Activated CD4-positive, alpha-beta memory T cell treated with anti-CD3 and anti-CD28 coated beads, Interleukin-2, amount 10 ng/mL, durations not matched to agents 7 days and 5 days (primary cell): ENCODE data around the gene ADAM12. TPM values are rescaled to one million over a fixed set of nuclear protein-coding genes. Genes with fewer than 3 reads are reported as not detected.

Experiments
- CTCF ChIA-PET: fragments of 350-600 bp; sonication (Branson Sonifier 250); formaldehyde crosslinking; loops from one replicate; lab custom pipeline; 2021; ENCODE audit warnings: antibody characterized with exemption, inconsistent platforms; lab: Charles Lee
- POLR2A ChIA-PET: fragments of 350-600 bp; sonication (Branson Sonifier 250); formaldehyde crosslinking; loops from one replicate; lab custom pipeline; 2021; ENCODE audit warnings: antibody characterized with exemption; lab: Charles Lee
- DNase-seq: peaks from one replicate; pipeline ENCODE4 v3.0.0-alpha.2; 2020
- H3K27ac Mint-ChIP-seq: one replicate; pipeline ENCODE4 v1.8.0; 2021; ENCODE audit warnings: mild to moderate bottlenecking, mixed read lengths
- H3K27me3 Mint-ChIP-seq: one replicate; pipeline ENCODE4 v1.8.0; 2021; ENCODE audit warnings: mixed read lengths
- H3K36me3 Mint-ChIP-seq: one replicate; pipeline ENCODE4 v1.8.0; 2021; ENCODE audit warnings: low read depth, mixed read lengths
- H3K4me1 Mint-ChIP-seq: one replicate; pipeline ENCODE4 v1.8.0; 2021; ENCODE audit warnings: mixed read lengths
- H3K4me3 Mint-ChIP-seq: one replicate; pipeline ENCODE4 v1.8.0; 2021; ENCODE audit warnings: mild to moderate bottlenecking, mixed read lengths
- H3K9me3 Mint-ChIP-seq: one replicate; pipeline ENCODE4 v1.8.0; 2021; ENCODE audit warnings: mixed read lengths
- total RNA-seq, 2 experiments: library from RNA; stranded (reverse); gene quantifications; one replicate each; pipeline ENCODE4 v1.2.3, GENCODE V29; 2021

Gene ADAM12
- total RNA-seq, 2 experiments from 2014 or later, result 1.2 to 1.3 TPM

DNA sequence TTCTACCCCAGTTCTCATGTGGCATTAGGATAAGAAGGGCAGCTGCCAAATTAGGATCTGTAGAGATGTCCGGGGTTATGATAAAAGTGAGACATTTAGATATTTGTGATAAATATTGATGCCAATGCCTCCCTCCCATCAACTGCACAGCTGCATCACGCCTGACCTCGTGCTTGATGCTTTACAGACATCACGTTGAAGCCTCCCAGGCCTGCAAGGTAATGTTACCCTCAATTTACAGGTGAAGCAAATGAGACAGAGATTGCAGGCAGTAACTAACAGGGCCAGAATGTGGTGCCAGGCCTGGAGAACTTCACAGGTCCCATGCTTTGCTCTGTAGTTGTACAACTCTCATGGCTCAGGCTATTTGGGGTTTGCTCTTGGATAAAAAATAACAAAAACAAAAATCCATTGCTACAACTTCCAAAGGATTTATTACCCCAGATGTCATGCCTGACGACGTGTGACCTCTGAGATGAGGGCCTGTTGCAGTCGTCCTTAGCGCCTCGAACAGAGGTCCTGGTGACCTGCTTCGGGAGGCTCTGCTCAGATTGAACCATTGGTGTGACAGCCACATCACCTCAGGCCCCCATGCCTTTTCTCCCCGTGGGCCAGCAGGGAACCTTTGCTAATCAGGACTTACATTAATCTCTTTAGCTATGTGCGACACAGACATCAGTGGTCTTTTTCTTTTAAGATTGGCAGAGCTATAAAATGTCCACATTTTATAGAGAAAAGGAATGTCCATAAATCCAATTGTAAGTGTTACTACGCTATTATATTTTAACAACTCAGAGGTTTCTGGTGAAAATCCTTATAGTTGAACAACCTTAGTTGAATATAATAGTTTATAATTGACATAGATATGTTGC is 169.3 kb downstream of the ADAM12 start:
- no peak for DNase-seq
- Mint-ChIP-seq H3K27me3 (no peaks in the 10 kb centered on the region), H3K27ac (no peak overlapping the region), H3K4me3 (no peak overlapping the region), H3K4me1 (no peaks in the 10 kb centered on the region), H3K36me3 (no peaks in the 10 kb centered on the region), H3K9me3 (no peaks in the 10 kb centered on the region)
- ChIA-PET POLR2A (no interaction called here), CTCF (no interaction called here)

DNA sequence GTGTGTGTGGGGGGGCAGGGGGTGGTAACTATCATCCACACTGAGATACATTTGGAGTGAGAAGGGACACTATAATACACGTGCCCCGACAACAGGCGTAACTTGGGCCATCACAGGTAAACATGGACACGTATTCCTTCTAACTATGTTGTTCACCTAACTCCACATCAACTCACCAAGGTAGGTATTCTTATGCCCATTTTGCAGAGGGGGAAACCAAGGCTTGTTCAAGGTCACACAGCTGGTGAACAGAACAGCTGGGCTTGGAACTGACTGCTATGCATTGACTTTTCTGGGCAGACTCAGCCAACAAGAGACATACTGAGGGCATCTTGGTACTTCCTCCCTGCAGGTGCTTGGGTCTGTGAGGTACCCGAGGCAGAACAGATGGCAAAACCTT is 170.1 kb downstream of the ADAM12 start:
- ChIA-PET CTCF (no interaction called here), POLR2A (no interaction called here)
- H3K36me3 Mint-ChIP-seq, result no peaks in the 10 kb centered on the region
- no peaks in the 10 kb centered on the region for H3K9me3 Mint-ChIP-seq
- no peaks in the 10 kb centered on the region for H3K27me3 Mint-ChIP-seq
- H3K4me3 Mint-ChIP-seq, result no peak overlapping the region
- no peak overlapping the region for H3K27ac Mint-ChIP-seq
- DNase-seq, result no peak
- H3K4me1 Mint-ChIP-seq, result no peaks in the 10 kb centered on the region

DNA sequence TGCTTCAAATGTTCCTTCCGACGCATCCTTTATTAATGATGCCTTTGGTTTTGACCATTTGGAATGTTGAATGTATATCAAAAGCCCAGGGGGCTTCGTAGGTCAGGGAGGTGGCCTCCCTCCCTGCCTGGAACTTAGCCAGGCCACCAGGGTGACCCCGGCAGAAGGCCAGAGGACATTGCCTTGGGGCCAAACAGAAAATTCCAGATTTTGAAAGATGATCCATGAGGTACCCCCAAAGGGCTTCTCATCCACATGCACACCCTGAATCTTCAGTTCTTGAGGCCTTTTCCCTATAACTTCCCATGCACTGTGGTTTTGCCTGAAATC is 171.7 kb downstream of the ADAM12 start:
- H3K36me3 Mint-ChIP-seq, result no peaks in the 10 kb centered on the region
- DNase-seq, result no peak
- CTCF ChIA-PET, result no interaction called here
- no peak overlapping the region for H3K4me3 Mint-ChIP-seq
- H3K9me3 Mint-ChIP-seq, result no peaks in the 10 kb centered on the region
- H3K27ac Mint-ChIP-seq, result no peak overlapping the region
- POLR2A ChIA-PET, result no interaction called here
- H3K27me3 Mint-ChIP-seq, result no peaks in the 10 kb centered on the region
- no peaks in the 10 kb centered on the region for H3K4me1 Mint-ChIP-seq

DNA sequence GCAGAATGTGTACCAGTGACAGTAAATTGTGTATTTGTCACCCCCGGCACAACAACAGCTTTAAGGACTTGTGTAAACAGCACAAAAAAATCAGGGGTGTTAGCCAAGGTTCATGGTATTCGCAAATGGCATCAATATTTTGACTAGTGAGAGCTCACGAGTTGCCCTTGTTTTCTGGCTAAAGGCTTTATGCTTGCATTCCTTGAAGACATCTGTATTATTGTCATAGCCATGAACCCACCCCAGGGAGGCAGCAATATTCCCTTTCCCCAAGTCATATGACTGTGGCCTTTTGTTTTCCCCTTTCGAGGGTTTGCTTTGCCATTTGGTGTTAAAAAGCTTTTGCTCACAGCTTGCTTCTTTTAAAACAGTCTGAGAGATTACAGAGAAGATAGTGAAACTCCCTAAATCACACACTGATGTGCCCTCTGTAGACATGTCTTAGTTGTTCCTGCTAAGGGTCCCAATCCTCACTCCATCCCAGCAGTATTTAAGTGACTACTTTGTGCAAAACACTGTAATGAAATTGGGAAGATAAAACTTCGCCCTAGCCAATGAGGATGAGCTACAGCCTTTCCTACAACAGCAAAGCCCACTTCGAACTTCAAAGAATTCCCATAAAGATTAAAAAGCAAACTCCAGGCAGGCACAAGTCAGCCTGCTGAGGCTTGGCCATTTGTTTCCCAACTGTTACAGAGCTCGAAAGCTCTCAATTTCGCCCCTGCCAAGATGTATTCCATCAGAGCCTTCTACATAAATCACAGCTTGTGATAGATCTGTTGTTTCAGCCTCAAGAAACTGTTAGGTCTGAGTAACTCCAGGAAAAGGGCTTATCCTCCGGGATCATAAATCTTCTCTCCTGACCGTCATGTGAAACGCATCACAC is 172.3 kb downstream of the ADAM12 start:
- no peaks in the 10 kb centered on the region for H3K36me3 Mint-ChIP-seq
- ChIA-PET POLR2A (no interaction called here), CTCF (no interaction called here)
- no peaks in the 10 kb centered on the region for H3K27me3 Mint-ChIP-seq
- no peak overlapping the region for H3K4me3 Mint-ChIP-seq
- no peaks in the 10 kb centered on the region for H3K9me3 Mint-ChIP-seq
- DNase-seq, result no peak
- H3K4me1 Mint-ChIP-seq, result no peaks in the 10 kb centered on the region
- no peak overlapping the region for H3K27ac Mint-ChIP-seq

DNA sequence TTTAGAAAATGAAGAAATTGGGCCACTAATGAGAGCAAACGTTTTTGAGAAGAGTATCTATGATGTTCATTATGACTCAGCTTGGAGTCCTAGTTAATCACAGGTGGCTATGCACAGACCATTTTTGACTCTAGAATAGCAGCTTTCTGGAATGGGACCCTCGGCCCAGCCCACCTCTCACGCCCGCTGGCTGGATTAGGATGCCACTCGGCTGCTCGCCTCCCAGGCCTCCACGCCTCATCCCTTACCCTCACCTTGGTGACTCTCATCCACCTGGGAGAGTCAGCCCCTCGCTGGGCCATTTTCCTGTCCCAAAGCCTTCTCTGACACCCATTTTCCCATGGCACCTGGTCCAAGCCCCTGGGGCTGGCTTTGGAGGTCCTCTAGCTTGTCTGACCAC is 173.6 kb downstream of the ADAM12 start:
- Mint-ChIP-seq H3K9me3 (no peaks in the 10 kb centered on the region), H3K4me1 (no peaks in the 10 kb centered on the region), H3K27me3 (no peaks in the 10 kb centered on the region), H3K27ac (no peak overlapping the region), H3K4me3 (no peak overlapping the region), H3K36me3 (no peaks in the 10 kb centered on the region)
- DNase-seq, result no peak
- POLR2A ChIA-PET, result no interaction called here
- CTCF ChIA-PET, result no interaction called here

DNA sequence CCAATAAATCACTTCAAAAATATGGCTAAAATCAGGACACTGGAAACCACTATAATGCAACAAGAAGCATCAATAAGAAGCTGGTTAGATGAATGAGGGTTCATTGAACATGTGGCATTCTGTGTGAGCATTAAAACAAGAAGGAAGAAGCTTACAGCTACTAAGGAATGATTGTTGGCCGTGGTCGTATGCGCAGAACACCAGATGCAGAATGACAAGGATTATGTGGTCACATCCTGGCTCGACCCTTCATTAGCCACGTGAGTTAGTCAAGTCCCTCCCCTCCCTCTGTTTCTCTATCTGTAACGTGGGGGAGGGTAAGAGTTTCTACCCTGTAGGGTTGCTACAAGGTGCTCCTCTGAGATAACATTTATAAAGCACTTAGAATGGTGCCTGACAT is 174.3 kb downstream of the ADAM12 start:
- CTCF ChIA-PET, result no interaction called here
- DNase-seq, result no peak
- Mint-ChIP-seq H3K27me3 (no peaks in the 10 kb centered on the region), H3K9me3 (no peaks in the 10 kb centered on the region), H3K4me1 (no peaks in the 10 kb centered on the region), H3K4me3 (no peak overlapping the region), H3K36me3 (no peaks in the 10 kb centered on the region), H3K27ac (no peak overlapping the region)
- POLR2A ChIA-PET, result no interaction called here

DNA sequence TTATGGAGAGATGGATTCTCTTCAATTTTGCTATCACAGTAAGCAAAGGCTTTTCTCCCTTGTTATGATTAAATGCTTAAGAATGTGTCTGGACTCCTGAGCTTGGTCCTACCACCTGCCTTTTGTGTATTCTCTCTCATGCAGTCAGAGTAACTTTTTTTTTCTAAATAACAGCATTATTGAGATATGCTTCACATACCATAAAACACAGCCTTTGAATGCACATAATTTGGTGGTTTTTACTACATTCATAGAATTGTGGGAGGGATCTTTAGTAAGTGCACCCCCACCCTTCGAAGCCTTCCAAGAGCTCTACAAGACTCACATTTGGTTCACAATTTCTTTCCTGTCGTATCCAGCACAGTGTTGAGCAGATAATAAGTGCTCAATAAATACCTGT is 175.5 kb downstream of the ADAM12 start:
- no peaks in the 10 kb centered on the region for H3K27me3 Mint-ChIP-seq
- H3K4me1 Mint-ChIP-seq, result no peaks in the 10 kb centered on the region
- DNase-seq, result no peak
- no peak overlapping the region for H3K4me3 Mint-ChIP-seq
- H3K9me3 Mint-ChIP-seq, result no peaks in the 10 kb centered on the region
- POLR2A ChIA-PET, result no interaction called here
- no peak overlapping the region for H3K27ac Mint-ChIP-seq
- H3K36me3 Mint-ChIP-seq, result no peaks in the 10 kb centered on the region
- CTCF ChIA-PET, result no interaction called here

DNA sequence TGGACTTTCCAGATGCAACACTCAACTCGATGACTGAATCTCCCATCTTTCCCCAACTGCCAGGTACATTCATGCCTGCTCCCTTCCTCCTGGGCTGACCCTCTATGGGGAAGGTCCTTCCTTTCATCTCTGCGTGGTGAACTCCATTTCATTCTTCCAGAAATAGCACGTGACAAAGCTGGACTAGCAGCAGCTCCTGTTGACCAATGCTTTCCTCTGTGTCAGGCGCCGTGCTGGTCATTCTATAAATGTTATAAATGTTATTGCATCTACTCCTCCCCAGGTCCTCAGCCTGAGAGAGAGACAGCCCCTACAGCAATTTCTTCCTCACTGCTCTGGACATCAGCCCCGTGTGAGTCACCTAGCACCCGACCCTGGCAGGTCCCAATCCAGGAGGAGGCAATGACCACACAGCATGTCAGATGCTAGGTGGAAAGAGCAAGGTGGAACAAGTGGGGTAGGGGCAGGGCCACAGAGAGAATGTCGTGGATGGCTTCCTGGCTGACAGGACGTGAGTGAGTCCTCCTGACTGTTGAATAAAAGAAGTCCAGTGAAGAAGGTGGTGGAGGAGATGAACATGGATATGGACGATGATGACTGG is 178.1 kb downstream of the ADAM12 start:
- H3K27ac Mint-ChIP-seq, result no peak overlapping the region
- no peaks in the 10 kb centered on the region for H3K4me1 Mint-ChIP-seq
- H3K36me3 Mint-ChIP-seq, result no peaks in the 10 kb centered on the region
- no peaks in the 10 kb centered on the region for H3K9me3 Mint-ChIP-seq
- no peak overlapping the region for H3K4me3 Mint-ChIP-seq
- CTCF ChIA-PET, result no interaction called here
- POLR2A ChIA-PET, result no interaction called here
- H3K27me3 Mint-ChIP-seq, result no peaks in the 10 kb centered on the region
- no peak for DNase-seq

DNA sequence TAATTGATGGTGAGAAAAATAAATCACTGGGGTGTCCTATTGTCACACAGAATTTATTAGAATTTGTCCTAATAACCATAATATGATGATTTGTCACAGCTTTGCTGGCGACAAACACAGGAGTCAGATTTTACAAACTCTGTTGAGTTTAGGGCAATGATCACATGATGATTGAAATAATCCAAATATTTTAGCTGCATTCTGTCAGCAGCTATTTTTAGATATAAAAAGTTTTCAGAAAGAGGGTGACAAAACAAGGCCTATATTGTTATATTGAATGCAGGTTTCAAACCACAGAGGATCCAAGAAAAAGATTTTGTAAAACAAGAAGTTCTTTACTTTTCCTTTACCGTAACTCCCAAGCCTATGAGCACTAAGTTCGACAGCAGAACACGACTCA is 178.8 kb downstream of the ADAM12 start:
- CTCF ChIA-PET, result no interaction called here
- no peak for DNase-seq

DNA sequence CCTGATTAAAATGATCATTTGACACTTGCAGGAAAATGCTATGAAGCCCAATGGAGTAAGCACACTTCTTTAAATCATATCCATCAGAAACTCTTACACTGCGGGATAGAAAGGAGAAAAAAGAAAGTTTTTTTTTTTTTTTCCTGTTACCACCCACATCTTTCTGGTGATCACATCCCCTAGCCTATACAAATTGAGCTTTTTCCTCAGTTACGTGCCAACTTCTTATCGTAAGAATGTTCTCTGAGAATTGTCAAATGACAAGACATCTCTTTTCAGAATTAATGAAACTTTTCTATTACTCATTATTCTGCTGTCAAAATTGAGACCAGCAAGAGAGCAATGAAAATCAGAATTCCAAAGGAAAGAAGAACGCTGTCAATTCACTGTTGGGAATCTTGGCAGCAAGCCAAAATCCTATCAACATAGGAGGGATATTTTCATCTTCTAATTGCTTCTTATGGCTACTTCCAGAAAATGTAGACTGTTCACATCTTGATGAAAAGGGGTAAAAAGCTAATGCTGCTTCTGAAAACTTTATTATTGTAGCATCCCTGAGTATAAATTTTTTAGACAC is 179.5 kb downstream of the ADAM12 start:
- CTCF ChIA-PET, result no interaction called here
- Mint-ChIP-seq H3K4me3 (no peak overlapping the region), H3K36me3 (no peaks in the 10 kb centered on the region), H3K4me1 (no peaks in the 10 kb centered on the region), H3K9me3 (no peaks in the 10 kb centered on the region), H3K27me3 (no peaks in the 10 kb centered on the region), H3K27ac (no peak overlapping the region)
- POLR2A ChIA-PET, result no interaction called here
- DNase-seq, result no peak

More for the DNA sequence above, 178.8 kb downstream of the ADAM12 start:
- H3K27ac Mint-ChIP-seq, result no peak overlapping the region
- H3K9me3 Mint-ChIP-seq, result no peaks in the 10 kb centered on the region
- H3K4me1 Mint-ChIP-seq, result no peaks in the 10 kb centered on the region
- H3K27me3 Mint-ChIP-seq, result no peaks in the 10 kb centered on the region
- POLR2A ChIA-PET, result no interaction called here
- H3K4me3 Mint-ChIP-seq, result no peak overlapping the region
- no peaks in the 10 kb centered on the region for H3K36me3 Mint-ChIP-seq

DNA sequence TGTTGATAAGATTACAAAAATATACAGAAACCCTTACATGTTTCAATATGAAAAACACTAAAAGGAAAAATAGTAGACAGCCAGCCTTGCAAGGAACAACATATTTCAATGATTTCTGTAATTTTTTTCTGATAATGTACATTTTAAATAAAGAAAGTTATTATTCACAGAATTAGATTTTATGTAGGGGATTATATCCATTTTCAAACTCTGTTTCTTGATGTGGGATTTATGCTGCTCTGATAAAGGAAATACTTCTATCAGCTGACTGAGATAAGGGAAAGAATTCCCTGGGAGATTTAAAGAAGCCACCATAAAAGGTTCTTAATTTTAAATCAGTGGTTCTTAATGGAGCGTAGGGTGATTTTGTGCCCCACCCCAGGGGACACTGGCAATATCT is 180.4 kb downstream of the ADAM12 start:
- Mint-ChIP-seq H3K27me3 (no peaks in the 10 kb centered on the region), H3K4me1 (no peaks in the 10 kb centered on the region), H3K9me3 (no peaks in the 10 kb centered on the region), H3K27ac (no peak overlapping the region), H3K4me3 (no peak overlapping the region), H3K36me3 (no peaks in the 10 kb centered on the region)
- CTCF ChIA-PET, result no interaction called here
- POLR2A ChIA-PET, result no interaction called here
- no peak for DNase-seq

DNA sequence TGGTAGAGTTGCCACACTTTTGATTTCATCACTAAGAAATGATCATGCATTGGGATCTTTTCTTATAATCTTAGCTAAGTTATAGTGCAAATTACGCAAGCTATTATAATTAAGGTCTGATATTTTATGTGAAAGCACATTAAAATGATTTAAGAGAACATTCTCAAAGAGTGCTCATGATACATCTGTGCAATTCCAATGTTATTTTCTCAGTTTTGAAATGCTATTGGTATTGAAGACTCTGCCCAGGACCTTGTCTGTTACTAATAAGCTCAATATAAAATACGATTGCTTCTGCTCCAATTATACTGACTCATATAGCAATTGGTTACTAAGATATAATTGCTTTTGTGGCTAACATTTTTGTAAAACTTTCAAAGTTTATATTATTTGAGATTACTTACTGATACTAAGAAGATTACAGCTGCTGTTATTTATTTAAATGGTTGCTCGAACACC is 180.9 kb downstream of the ADAM12 start:
- H3K27ac Mint-ChIP-seq, result no peak overlapping the region
- no peaks in the 10 kb centered on the region for H3K36me3 Mint-ChIP-seq
- no peak overlapping the region for H3K4me3 Mint-ChIP-seq
- no peaks in the 10 kb centered on the region for H3K9me3 Mint-ChIP-seq
- no peak for DNase-seq
- POLR2A ChIA-PET, result no interaction called here
- no peaks in the 10 kb centered on the region for H3K27me3 Mint-ChIP-seq
- CTCF ChIA-PET, result no interaction called here
- no peaks in the 10 kb centered on the region for H3K4me1 Mint-ChIP-seq
